Measurements from ENCODE around the gene RGS9. TPM values are rescaled to one million over a fixed set of nuclear protein-coding genes. Genes with fewer than 3 reads are reported as not detected.
A peak's percentile ranks its signal among the peaks of the same experiment; 100 is the strongest.

RGS9 gene
- total RNA-seq, 1 donor from 2014 or later: 2.8 TPM

DNA sequence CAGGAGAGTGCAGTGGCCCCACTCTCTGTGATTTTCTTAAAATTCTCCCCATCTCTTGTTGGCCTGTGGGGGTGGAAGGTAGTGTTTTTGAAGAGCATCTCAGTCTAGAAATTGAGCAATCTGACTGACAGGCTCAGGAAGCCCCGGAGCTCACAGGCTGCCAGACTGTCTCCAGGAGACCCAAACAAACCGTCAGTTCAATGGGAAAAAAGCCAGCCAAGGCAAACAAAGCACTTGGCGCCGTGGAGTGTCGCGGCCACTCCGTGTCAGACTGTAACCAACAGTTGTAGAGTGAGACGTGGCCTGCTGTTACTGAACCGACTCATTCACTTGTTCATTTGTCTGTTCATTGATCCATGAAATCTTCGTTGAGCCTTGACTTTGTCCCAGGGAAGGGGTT lies 33.7 kb downstream of the RGS9 start:
- no peak for DNase-seq (ENCODE audit: low read depth, low spot score)
- no peak overlapping the region for H3K4me3 Mint-ChIP-seq
- peaks cover 10% of the 10 kb centered on the region for H3K4me1 Mint-ChIP-seq
- TF ChIP-seq, protein P1, sequence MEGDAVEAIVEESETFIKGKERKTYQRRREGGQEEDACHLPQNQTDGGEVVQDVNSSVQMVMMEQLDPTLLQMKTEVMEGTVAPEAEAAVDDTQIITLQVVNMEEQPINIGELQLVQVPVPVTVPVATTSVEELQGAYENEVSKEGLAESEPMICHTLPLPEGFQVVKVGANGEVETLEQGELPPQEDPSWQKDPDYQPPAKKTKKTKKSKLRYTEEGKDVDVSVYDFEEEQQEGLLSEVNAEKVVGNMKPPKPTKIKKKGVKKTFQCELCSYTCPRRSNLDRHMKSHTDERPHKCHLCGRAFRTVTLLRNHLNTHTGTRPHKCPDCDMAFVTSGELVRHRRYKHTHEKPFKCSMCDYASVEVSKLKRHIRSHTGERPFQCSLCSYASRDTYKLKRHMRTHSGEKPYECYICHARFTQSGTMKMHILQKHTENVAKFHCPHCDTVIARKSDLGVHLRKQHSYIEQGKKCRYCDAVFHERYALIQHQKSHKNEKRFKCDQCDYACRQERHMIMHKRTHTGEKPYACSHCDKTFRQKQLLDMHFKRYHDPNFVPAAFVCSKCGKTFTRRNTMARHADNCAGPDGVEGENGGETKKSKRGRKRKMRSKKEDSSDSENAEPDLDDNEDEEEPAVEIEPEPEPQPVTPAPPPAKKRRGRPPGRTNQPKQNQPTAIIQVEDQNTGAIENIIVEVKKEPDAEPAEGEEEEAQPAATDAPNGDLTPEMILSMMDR (conservative IDR thresholded peaks at IDR 0.05): no peak
- no peaks in the 10 kb centered on the region for H3K27me3 Mint-ChIP-seq (ENCODE audit: low read depth)
- no peaks in the 10 kb centered on the region for H3K36me3 Mint-ChIP-seq (ENCODE audit: low read depth)
- H3K27ac Mint-ChIP-seq (ENCODE audit: unreplicated experiment): no peak overlapping the region
- H3K9me3 Mint-ChIP-seq: no peaks in the 10 kb centered on the region

DNA sequence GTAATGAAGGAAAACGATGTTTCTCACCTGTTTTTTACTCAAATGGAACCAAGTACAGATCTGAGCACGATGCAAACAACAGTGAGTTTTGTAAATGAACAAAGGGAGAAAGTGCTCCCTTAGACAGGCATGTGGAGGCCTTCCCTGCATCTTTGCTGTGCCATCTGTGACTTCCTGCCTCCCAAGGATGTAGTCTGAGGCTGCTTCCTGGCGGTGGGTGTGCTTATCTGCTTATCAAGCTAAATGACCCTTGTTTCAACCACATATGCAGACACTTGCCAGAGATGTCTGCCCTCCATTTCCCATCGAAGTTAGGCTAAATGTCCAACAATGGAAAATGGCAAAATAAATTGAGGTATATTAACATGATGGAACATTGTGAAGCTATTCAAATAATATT lies 34.6 kb downstream of the RGS9 start:
- Mint-ChIP-seq H3K36me3 (ENCODE audit: low read depth) (no peaks in the 10 kb centered on the region), H3K27me3 (ENCODE audit: low read depth) (no peaks in the 10 kb centered on the region), H3K9me3 (peaks cover 2% of the 10 kb centered on the region), H3K27ac (ENCODE audit: unreplicated experiment) (peak overlapping the region; percentile 44), H3K4me3 (no peak overlapping the region), H3K4me1 (peaks cover 5% of the 10 kb centered on the region)
- TF ChIP-seq, protein P1 (conservative IDR thresholded peaks at IDR 0.05): no peak
- no peak for DNase-seq (ENCODE audit: low read depth, low spot score)

DNA sequence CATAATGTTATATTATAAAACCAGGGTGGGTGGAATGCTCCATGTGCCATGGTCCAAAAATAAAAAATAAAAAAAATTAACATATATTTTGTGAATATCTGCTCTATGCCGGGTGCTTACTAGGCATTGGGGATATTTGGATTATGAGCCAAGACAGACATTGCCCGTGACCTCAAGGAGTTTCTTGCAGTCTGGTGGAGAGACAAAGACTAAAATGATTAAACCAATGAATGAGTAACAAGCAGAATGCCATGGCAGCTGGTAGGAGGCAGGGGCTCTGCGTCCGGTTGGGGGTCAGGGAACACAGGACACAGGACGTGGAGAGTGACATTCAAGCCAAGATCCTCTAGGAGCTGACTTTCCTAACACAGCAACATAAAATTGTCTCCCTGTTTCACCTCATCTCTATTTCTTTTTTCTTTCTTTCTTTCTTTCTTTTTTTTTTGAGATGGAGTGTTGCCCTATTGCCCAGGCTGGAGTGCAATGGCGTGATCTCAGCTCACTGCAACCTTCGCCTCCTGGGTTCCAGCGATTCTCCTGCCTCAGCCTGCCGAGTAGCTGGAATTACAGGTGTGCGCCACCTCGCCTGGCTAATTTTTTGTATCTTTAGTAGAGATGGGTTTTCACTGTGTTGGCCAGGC lies 35.4 kb downstream of the RGS9 start:
- no peaks in the 10 kb centered on the region for H3K36me3 Mint-ChIP-seq (ENCODE audit: low read depth)
- no peak overlapping the region for H3K4me3 Mint-ChIP-seq
- DNase-seq (ENCODE audit: low read depth, low spot score): no peak
- H3K9me3 Mint-ChIP-seq: peaks cover 9% of the 10 kb centered on the region
- H3K27ac Mint-ChIP-seq (ENCODE audit: unreplicated experiment): no peak overlapping the region
- TF ChIP-seq, protein P1 (conservative IDR thresholded peaks at IDR 0.05): no peak
- H3K27me3 Mint-ChIP-seq (ENCODE audit: low read depth): no peaks in the 10 kb centered on the region
- peaks cover 3% of the 10 kb centered on the region for H3K4me1 Mint-ChIP-seq

DNA sequence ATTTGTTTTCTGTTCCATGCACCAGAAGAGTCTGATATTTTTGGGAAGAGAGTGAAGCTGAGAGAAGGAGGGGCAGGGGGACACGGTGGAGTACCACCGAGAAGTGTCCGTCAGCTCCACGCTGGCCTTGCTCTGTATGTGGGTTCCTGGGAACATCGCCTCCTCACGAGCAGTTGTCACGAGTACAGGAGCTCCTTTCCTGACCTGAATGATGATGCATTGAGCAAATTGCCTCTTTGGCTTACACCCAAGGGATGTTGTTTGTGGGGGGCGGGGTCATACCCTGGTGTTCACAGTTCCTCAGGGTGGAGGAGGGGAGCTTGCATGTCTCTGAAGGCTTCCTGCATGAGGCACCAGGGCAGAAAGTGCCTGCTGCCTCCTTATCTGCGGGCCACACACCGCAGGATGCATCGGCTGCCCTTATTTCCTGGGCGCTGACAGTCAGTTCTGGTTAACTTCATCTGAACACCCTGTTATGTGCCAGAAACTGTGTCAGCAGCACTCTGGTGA lies 36.2 kb downstream of the RGS9 start:
- peaks cover 7% of the 10 kb centered on the region for H3K4me1 Mint-ChIP-seq
- H3K27ac Mint-ChIP-seq (ENCODE audit: unreplicated experiment): no peak overlapping the region
- H3K27me3 Mint-ChIP-seq (ENCODE audit: low read depth): no peaks in the 10 kb centered on the region

DNA sequence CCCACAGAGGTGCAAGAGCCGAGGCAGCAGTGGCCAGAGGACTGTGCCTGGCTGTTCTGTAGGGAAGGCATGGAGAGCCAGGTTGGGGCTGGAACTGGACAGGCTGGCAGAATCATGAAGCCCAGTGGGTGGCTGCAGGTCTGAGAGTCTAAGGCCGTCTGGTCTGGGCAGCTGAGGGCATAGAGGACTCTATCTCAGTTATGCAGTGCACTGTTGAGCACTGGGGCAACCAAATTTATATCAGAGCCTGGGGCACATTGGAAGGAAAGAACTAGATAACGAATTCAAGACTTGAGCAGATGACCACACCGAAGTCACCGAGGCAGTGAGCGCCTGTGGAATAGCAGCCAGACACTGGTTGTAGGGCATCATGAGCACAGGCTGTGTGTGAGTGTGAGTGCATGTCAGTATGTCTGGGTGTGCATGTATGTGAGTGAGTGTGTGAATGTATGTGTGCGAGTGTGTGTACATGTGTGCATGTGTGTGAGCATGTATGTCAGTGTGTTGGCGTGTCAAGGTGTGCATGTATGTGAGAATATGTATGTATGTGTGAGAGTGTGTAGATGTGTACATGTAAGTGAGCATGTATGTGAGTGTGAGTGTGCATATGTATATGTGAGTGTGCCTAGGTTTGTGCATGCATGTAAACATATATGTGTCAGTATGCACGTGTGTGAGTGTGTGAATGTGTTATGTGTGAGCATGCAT lies 37.0 kb downstream of the RGS9 start:
- Mint-ChIP-seq H3K4me3 (no peak overlapping the region), H3K9me3 (peaks cover 13% of the 10 kb centered on the region), H3K27me3 (ENCODE audit: low read depth) (peaks cover under 1% of the 10 kb centered on the region), H3K27ac (ENCODE audit: unreplicated experiment) (no peak overlapping the region), H3K36me3 (ENCODE audit: low read depth) (no peaks in the 10 kb centered on the region), H3K4me1 (peaks cover 13% of the 10 kb centered on the region)
- TF ChIP-seq, protein P1 (conservative IDR thresholded peaks at IDR 0.05): no peak
- no peak for DNase-seq (ENCODE audit: low read depth, low spot score)

More for the DNA sequence above, 36.2 kb downstream of the RGS9 start:
- H3K4me3 Mint-ChIP-seq: no peak overlapping the region
- H3K9me3 Mint-ChIP-seq: peaks cover 11% of the 10 kb centered on the region
- TF ChIP-seq, protein P1 (conservative IDR thresholded peaks at IDR 0.05): no peak
- DNase-seq (ENCODE audit: low read depth, low spot score): no peak
- no peaks in the 10 kb centered on the region for H3K36me3 Mint-ChIP-seq (ENCODE audit: low read depth)

Data from neural crest cell (in vitro differentiated cells).